ENCODE measurements around the gene RNF8.
"Not testable (repeated sequence)": the region's sequence is repeated elsewhere in the genome, so short reads cannot be mapped to it uniquely, and the experiment has no call there.

RNF8 gene

DNA sequence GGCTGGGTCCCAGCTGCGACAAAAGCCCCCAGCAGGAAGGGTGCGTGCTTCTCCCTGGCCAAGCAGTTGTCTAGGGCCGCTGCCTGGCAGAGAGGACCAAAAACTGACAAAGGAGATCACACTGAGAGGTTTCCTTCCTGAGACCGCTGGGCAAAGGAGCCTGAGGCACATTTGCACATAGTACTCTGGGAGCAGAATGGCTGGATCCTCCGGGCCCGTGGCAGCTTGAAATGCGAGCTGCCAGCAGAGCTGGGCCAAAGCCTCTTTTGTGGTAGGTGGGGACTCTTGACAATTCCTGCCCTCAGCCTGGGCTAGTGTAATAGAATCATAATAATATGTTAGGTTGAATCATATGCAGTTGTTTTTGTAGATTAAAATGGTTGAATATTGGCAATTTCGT, 33.1 kb upstream of the RNF8 start:
- FAIRE-seq (no peak), DNase-seq (ENCODE audit: insufficient read length, low spot score) (no peak)
- TF ChIP-seq PAX5 (IDR thresholded peaks at IDR 0.05; ENCODE audit: insufficient read depth, low read length, severe bottlenecking) (no peak), POLR2AphosphoS5 (IDR thresholded peaks at IDR 0.05; ENCODE audit: low read depth, low read length) (no peak), POLR2A (IDR thresholded peaks at IDR 0.05; ENCODE audit: low read depth, low read length) (no peak), POU2F2 (IDR thresholded peaks at IDR 0.05; ENCODE audit: low read depth, low read length) (no peak), TAF1 (IDR thresholded peaks at IDR 0.05; ENCODE audit: low read depth, low read length) (no peak), SPI1 (IDR thresholded peaks at IDR 0.05; ENCODE audit: low read depth, low read length) (no peak)

DNA sequence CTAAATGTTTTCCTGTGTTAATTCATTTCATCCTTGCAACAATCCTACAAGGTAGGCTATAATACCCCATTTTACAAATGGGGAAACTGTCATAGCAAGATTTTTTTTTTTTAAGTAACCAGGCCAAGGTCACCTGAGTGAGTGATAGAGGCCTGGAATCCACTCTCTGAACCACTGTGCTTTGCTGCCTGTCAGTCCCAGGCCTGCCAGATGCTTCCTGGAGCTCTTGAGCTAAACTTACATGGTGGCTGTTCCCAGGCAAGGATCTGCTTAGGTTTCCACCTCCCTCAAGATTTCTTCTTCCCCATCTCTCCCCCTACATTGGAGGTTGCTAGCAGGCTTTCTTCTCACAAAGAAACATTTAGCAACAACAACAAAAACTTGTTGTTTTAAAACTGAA, 32.7 kb upstream of the RNF8 start:
- no peak for TF ChIP-seq SPI1 (IDR thresholded peaks at IDR 0.05; ENCODE audit: low read depth, low read length)
- TF ChIP-seq POU2F2 (IDR thresholded peaks at IDR 0.05; ENCODE audit: low read depth, low read length): no peak
- TF ChIP-seq TAF1 (IDR thresholded peaks at IDR 0.05; ENCODE audit: low read depth, low read length): no peak
- TF ChIP-seq POLR2A (IDR thresholded peaks at IDR 0.05; ENCODE audit: low read depth, low read length): no peak
- TF ChIP-seq PAX5 (IDR thresholded peaks at IDR 0.05; ENCODE audit: insufficient read depth, low read length, severe bottlenecking): no peak
- no peak for TF ChIP-seq POLR2AphosphoS5 (IDR thresholded peaks at IDR 0.05; ENCODE audit: low read depth, low read length)
- FAIRE-seq (no peak), DNase-seq (ENCODE audit: insufficient read length, low spot score) (no peak)

DNA sequence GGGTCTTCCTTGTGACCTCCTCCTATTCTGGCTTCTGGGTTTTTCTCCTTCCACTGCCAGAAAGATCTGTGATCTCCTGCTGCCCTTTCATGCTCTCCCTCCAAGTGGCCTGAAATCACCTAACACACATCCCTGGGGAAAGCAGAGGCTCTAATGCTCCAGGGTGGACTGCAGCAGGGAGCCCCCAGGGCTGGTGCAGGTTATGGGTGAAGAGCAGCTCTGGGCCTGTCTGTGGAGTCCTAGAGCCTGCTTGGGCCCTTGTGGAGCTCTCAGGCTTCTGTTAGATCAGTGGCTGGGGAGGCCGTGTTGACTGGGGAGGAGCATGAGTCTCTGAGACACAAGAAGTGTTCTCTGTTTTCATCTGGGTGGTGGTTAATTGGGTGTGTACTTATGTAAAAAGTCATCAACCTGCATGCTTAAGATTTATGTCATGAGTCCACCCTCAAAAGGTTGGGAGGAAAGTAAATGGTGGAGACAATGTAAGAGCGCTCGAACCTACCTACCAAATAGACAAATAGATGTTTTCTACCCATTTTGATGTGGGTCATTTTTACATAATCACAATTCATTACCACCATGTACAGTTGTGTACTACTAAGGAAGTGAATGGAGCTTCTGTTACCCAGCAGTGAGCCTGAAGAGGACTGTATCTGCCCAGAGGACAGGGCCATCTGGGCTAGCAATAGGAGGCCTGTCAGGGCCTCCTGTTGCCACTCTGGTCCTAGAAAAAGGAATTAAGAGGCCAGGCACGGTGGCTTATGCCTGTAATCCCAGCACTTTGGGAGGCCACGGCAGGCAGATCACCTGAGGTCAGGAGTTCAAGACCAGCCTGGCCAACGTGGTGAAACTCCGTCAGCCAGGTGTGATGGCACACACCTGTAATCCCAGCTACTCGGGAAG, 32.0 kb upstream of the RNF8 start:
- FAIRE-seq (no peak), DNase-seq (ENCODE audit: insufficient read length, low spot score) (no peak)
- TF ChIP-seq POLR2AphosphoS5 (IDR thresholded peaks at IDR 0.05; ENCODE audit: low read depth, low read length) (no peak), POU2F2 (IDR thresholded peaks at IDR 0.05; ENCODE audit: low read depth, low read length) (no peak), PAX5 (IDR thresholded peaks at IDR 0.05; ENCODE audit: insufficient read depth, low read length, severe bottlenecking) (no peak), SPI1 (IDR thresholded peaks at IDR 0.05; ENCODE audit: low read depth, low read length) (no peak), TAF1 (IDR thresholded peaks at IDR 0.05; ENCODE audit: low read depth, low read length) (no peak), POLR2A (IDR thresholded peaks at IDR 0.05; ENCODE audit: low read depth, low read length) (no peak)

DNA sequence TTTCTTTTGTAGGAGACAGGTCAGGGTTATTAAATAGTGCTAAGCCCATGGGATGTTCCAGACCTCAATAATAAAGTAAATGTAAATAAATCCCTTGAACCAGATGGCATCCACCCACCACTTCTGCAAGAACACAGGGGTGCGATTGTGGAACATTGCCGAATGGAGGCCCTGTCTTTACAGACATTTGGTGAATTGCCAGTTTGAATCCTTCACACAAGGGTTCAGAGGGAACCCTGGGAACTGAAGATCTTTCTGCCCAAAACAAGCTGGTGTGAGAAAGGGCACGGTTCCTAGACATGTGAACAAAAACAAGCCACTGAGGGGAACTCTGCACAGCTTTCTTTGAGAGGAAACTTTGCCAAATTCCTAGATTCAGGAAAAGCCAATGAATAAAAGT, 30.2 kb upstream of the RNF8 start:
- TF ChIP-seq POLR2AphosphoS5 (IDR thresholded peaks at IDR 0.05; ENCODE audit: low read depth, low read length) (no peak), SPI1 (IDR thresholded peaks at IDR 0.05; ENCODE audit: low read depth, low read length) (no peak), POLR2A (IDR thresholded peaks at IDR 0.05; ENCODE audit: low read depth, low read length) (no peak), POU2F2 (IDR thresholded peaks at IDR 0.05; ENCODE audit: low read depth, low read length) (no peak), TAF1 (IDR thresholded peaks at IDR 0.05; ENCODE audit: low read depth, low read length) (no peak), PAX5 (IDR thresholded peaks at IDR 0.05; ENCODE audit: insufficient read depth, low read length, severe bottlenecking) (no peak)
- DNase-seq (ENCODE audit: insufficient read length, low spot score) (no peak), FAIRE-seq (no peak)

DNA sequence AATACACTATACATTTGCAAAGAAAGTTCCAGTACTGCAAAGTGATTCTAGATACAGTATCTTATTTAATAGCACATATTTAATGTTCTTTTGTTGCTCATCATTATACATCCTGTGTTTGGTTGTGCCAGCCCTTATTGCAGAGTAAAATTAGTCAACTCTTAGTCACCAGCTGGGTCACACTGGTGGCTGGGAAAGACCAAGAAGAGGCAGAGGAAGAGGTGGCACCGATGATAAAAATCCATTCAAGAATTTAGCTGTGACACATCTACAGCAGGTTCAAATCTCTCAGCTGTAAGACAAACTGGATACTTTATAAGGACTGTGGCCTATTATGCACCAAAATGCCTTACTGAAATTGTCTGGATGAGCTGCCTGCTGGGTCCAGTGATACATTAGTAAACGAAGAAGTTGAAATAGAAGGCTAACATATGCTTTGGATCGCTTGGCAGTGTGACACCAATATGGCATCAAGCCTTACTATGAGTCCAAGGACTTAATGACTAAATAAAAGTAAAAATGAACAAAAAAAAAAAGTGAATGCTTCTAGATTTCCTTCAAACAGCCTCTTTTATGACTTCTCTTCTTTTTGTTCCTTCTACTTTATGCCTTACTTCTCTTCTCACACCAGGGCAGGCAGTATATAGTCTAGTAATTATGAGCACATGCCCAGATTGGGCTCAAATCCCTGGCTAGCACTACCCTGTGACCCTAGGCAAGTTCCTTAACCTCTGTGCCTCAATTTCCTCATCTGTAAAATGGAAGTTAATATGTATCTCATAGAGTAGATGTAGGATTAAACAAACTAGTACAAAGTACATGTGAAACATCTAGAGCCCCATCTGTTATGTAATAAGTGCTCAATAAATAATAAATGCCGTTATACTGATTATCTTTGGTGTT, 29.4 kb upstream of the RNF8 start:
- TF ChIP-seq SPI1 (IDR thresholded peaks at IDR 0.05; ENCODE audit: low read depth, low read length) (no peak), POLR2AphosphoS5 (IDR thresholded peaks at IDR 0.05; ENCODE audit: low read depth, low read length) (no peak), POLR2A (IDR thresholded peaks at IDR 0.05; ENCODE audit: low read depth, low read length) (no peak), PAX5 (IDR thresholded peaks at IDR 0.05; ENCODE audit: insufficient read depth, low read length, severe bottlenecking) (no peak), TAF1 (IDR thresholded peaks at IDR 0.05; ENCODE audit: low read depth, low read length) (no peak), POU2F2 (IDR thresholded peaks at IDR 0.05; ENCODE audit: low read depth, low read length) (no peak)
- DNase-seq (ENCODE audit: insufficient read length, low spot score) (no peak), FAIRE-seq (no peak)

DNA sequence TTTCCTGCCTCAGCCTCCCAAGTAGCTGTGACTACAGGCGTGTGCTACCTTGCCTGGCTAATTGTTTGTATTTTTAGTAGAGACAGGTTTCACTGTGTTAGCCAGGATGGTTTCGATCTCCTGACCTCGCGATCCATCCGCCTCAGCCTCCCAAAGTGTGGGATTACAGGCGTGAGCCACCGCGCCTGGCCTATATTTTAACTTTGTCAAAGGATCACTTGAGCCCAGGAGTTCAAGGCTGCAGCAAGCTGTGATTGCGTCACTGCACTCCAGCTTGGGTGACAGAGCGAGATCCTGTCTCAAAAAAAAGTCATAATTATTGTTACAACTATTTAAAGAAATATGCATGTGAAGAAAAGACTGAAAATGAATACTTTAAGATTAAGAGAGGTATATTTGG, 23.4 kb upstream of the RNF8 start:
- FAIRE-seq: not testable (repeated sequence)

DNA sequence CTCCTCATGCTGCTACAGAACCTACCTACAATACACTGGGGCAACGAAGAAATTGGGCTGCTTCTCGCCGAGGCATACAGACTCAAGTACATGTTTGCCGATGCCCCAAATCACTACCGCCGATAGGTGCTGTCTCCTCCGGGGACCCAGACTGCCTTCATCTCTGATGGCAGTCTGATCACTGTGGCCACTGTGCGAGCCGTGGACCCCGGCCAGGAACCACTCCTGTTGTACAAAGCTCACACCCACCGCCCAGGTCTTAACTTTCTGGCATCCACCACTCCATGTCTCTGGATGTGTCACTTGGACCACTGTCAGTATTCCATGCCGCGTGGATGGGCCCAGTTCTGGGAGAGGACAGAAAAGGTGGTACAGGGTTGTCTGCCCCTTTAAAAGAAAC, 22.7 kb upstream of the RNF8 start:
- DNase-seq (ENCODE audit: insufficient read length, low spot score): no peak
- no peak for TF ChIP-seq TAF1 (IDR thresholded peaks at IDR 0.05; ENCODE audit: low read depth, low read length)
- no peak for TF ChIP-seq POU2F2 (IDR thresholded peaks at IDR 0.05; ENCODE audit: low read depth, low read length)
- TF ChIP-seq POLR2A (IDR thresholded peaks at IDR 0.05; ENCODE audit: low read depth, low read length): no peak
- TF ChIP-seq POLR2AphosphoS5 (IDR thresholded peaks at IDR 0.05; ENCODE audit: low read depth, low read length): no peak
- no peak for TF ChIP-seq SPI1 (IDR thresholded peaks at IDR 0.05; ENCODE audit: low read depth, low read length)
- no peak for TF ChIP-seq PAX5 (IDR thresholded peaks at IDR 0.05; ENCODE audit: insufficient read depth, low read length, severe bottlenecking)
- FAIRE-seq: no peak

More for the DNA sequence above, 23.4 kb upstream of the RNF8 start:
- not testable (repeated sequence) for DNase-seq (ENCODE audit: insufficient read length, low spot score)

DNA sequence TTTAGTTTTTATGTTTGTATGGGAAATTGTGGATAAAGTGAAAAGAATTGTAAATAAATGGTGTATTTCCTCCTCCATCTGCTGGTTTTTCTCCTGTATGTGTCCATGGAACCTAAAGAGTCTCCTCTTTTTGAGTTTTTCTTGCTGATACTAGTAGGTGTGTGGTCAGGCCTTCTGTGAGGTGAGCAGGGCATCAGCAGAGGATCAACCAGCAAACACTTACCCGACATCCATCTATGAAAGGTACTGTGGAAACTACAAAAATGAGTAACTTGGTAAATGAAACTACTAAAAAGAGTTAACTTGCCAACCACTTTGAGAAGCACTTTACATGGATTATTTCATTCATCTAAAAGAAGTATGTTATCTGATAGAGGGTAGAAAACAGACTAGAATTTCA, 20.9 kb upstream of the RNF8 start:
- DNase-seq (ENCODE audit: insufficient read length, low spot score) (no peak), FAIRE-seq (no peak)
- TF ChIP-seq POLR2AphosphoS5 (IDR thresholded peaks at IDR 0.05; ENCODE audit: low read depth, low read length): no peak
- no peak for TF ChIP-seq POU2F2 (IDR thresholded peaks at IDR 0.05; ENCODE audit: low read depth, low read length)
- no peak for TF ChIP-seq SPI1 (IDR thresholded peaks at IDR 0.05; ENCODE audit: low read depth, low read length)
- no peak for TF ChIP-seq POLR2A (IDR thresholded peaks at IDR 0.05; ENCODE audit: low read depth, low read length)
- no peak for TF ChIP-seq TAF1 (IDR thresholded peaks at IDR 0.05; ENCODE audit: low read depth, low read length)
- no peak for TF ChIP-seq PAX5 (IDR thresholded peaks at IDR 0.05; ENCODE audit: insufficient read depth, low read length, severe bottlenecking)

DNA sequence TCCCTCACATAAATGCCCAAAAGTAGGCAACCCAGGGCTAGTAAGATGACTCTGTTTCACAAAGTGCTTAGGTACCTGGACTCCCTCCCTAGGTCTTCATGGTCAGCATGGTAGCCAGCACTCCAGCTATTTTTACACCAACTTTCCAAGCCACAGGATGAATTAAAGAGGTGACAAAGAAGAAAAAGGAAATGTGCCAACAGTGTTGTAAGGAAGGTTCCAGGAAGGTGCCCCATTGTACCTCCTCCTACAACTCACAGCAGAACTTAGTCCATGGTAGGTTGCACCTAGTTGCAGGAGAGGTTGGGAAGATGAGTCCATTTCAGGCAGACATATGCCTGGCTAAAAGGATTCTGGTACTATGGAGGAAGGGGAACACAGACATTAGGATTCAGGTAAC, 19.7 kb upstream of the RNF8 start:
- FAIRE-seq: no peak
- DNase-seq (ENCODE audit: insufficient read length, low spot score): no peak
- TF ChIP-seq TAF1 (IDR thresholded peaks at IDR 0.05; ENCODE audit: low read depth, low read length) (no peak), POLR2A (IDR thresholded peaks at IDR 0.05; ENCODE audit: low read depth, low read length) (no peak), SPI1 (IDR thresholded peaks at IDR 0.05; ENCODE audit: low read depth, low read length) (no peak), POLR2AphosphoS5 (IDR thresholded peaks at IDR 0.05; ENCODE audit: low read depth, low read length) (no peak), POU2F2 (IDR thresholded peaks at IDR 0.05; ENCODE audit: low read depth, low read length) (no peak), PAX5 (IDR thresholded peaks at IDR 0.05; ENCODE audit: insufficient read depth, low read length, severe bottlenecking) (no peak)

DNA sequence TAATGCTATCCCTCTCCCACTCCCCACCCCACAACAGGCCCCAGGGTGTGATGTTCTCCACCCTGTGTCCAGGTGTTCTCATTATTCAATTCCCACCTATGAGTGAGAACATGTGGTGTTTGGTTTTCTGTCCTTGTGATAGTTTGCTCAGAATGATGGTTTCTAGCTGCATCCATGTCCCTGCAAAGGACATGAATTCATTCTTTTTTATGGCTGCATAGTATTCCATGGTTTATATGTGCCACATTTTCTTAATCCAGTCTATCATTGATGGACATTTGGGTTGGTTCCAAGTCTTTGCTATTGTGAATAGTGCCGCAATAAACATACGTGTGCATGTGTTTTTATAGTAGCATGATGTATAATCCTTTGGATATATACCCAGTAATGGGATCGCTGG, 15.5 kb upstream of the RNF8 start:
- not testable (repeated sequence) for FAIRE-seq; DNase-seq (ENCODE audit: insufficient read length, low spot score)
